SK-N-MC (cell line): ENCODE measurements around the gene PPP1R37.

Source experiments
- EZH2 ChIP-seq: fragments of 200-600 bp; sonication (generic); IDR thresholded peaks from one replicate; pipeline ENCODE4 v1.6.1; 2017; ENCODE audit warnings: antibody characterized with exemption
- FOXP2 ChIP-seq: optimal IDR thresholded peaks from 2 replicates; pipeline ENCODE3; 2011; ENCODE audit warnings: mild to moderate bottlenecking, moderate library complexity; ENCODE audit not compliant: insufficient read depth; ENCODE audit errors: extremely low read length, control extremely low read depth
- POLR2AphosphoS5 ChIP-seq: IDR thresholded peaks from 2 replicates; pipeline ENCODE4 v1.6.1; 2012; ENCODE audit warnings: mild to moderate bottlenecking, low read depth, low read length, borderline replicate concordance

GRCh38 chr19:45137179-45137761 lies 44.3 kb downstream of the PPP1R37 start:
- TF ChIP-seq POLR2AphosphoS5 (no peak), FOXP2 (no peak), EZH2 (no peak)
